Upper lobe of right lung (tissue), 1 donor: ENCODE data around the gene EML1. TPM values are rescaled to one million over a fixed set of nuclear protein-coding genes. Genes with fewer than 3 reads are reported as not detected.

Experiments used
- ATAC-seq: fragments of 200-7000 bp; cut with Tn5 transposase; one replicate; pipeline ENCODE4 v1.9.1; 2020; ENCODE audit warnings: mild to moderate bottlenecking, moderate library complexity
- DNase-seq: peaks from one replicate; pipeline ENCODE4 v3.0.0-alpha.2; 2020
- H3K27ac ChIP-seq: fragments of 200-600 bp; one replicate; pipeline ENCODE4 v1.8.0; 2022
- H3K27me3 ChIP-seq: fragments of 200-600 bp; one replicate; pipeline ENCODE4 v1.8.0; 2022; ENCODE audit warnings: mild to moderate bottlenecking
- H3K36me3 ChIP-seq: fragments of 200-600 bp; one replicate; pipeline ENCODE4 v1.8.0; 2022
- H3K4me1 ChIP-seq: fragments of 200-600 bp; one replicate; pipeline ENCODE4 v1.8.0; 2022
- H3K4me3 ChIP-seq: fragments of 200-600 bp; one replicate; pipeline ENCODE4 v1.8.0; 2022; ENCODE audit warnings: mild to moderate bottlenecking
- H3K9me3 ChIP-seq: fragments of 200-600 bp; one replicate; pipeline ENCODE4 v1.8.0; 2022
- CTCF ChIP-seq: fragments of 200-600 bp; IDR thresholded peaks from one replicate; pipeline ENCODE4 v1.8.0; 2022; ENCODE audit warnings: antibody characterized with exemption
- intact Hi-C: fragments of 100-400 bp; cut with DNase I; formaldehyde crosslinking; loops from one replicate; pipeline ENCODE4 v1.11.0; 2022
- total RNA-seq: library from RNA; stranded (reverse); fragmentation: NEBNext Ultra II Directional; extraction: Animal tissue kit (Norgen Biotek cat#: 25700); gene quantifications from one replicate; pipeline ENCODE4 v1.2.1, GENCODE V29; 2021
- donor health status: DM: no; HTN: yes; CAD: no; lungs with severe emphysema.

The EML1 gene
- total RNA-seq, 1 donor from 2014 or later, result 42.2 TPM

DNA sequence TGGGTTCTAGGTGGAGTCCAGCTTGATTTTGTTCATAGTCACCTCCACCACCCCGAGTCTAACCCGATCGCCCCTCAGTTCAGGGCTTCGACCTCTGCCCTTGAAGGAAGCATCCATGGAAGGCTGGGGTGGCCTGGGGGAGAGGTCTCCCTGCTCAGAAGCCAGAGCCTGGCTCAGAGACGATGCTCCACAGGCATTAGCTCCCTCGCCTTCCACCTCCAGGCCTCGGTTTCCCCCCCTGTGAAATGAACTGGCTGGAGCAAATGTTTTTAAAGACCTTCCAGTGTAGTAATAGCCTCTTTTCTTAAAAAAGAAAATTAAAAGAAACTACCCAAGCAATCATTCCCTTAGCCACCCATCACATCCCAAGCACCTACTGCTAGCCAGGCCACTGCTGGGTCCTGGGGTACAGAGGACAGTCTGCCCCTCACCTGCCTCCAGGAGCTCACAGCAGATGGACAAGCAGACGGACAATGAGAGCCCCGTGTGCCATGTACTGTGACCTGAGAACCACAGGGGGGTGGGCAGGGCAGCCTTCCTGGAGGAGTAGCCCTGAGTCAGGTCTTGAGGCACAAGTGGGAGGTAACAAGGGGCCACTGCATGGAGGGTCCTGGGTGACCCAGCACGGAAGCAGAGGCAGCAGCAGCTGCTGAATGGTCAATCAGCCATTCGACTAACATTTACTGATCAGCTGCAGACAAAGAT lies 42.3 kb upstream of the EML1 start:
- ATAC-seq (no peak), DNase-seq (no peak)
- Histone ChIP-seq H3K27ac (no peak overlapping the region), H3K4me1 (peaks cover 64% of the 10 kb centered on the region), H3K4me3 (no peak overlapping the region), H3K27me3 (no peaks in the 10 kb centered on the region), H3K9me3 (no peaks in the 10 kb centered on the region), H3K36me3 (no peaks in the 10 kb centered on the region)
- intact Hi-C loops, result no loop called here
- no peak for TF ChIP-seq CTCF

DNA sequence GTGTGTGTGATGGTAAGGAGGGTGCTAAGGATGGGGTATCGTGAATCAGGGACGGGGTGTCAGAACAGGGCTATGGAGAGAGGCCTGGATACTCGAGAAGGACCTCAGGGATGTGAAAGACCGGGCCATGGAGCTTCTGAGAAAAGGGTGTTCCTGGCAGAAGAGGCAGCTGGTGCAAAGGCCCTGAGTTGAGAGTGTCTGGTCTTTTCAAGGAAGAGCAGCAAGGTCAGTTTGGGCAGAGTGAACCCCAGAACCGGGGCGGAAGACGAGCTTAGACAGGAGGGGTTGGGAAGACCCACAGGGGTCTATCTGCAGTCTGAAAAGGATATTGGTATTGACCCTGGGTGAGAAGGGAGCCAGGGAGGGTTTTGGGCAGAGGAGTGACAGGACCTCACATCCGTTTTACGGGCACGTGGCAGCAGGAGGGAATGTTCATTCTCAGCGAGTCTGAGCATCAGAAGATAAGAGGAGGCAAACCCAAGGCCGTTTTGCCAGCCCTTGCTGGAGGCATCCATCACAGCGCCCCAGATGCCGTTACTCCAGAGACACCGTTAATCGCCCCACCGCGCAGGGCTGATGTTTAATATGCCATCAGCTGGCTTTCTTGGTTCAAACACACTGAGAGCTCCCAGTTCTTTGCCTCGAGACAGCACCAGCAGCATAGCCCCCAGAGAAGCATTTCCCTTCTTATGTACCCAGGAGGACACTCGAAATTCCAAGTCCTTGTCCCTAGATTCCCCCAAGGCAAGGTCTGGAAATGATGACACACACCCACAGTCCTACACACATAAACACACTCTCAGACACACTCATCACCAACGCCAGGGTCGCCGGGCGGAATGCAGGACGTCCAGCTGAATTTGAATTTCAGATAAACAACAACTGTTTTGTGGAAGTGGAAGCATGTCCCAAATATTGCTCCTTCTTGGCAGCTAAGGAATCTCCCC lies 41.4 kb upstream of the EML1 start:
- H3K27ac ChIP-seq, result peak overlapping the region; percentile 55
- no peak for TF ChIP-seq CTCF
- H3K4me1 ChIP-seq, result peaks cover 63% of the 10 kb centered on the region
- ATAC-seq (no peak), DNase-seq (no peak)
- H3K9me3 ChIP-seq, result no peaks in the 10 kb centered on the region
- intact Hi-C loops, result no loop called here
- no peaks in the 10 kb centered on the region for H3K27me3 ChIP-seq
- H3K36me3 ChIP-seq, result no peaks in the 10 kb centered on the region
- H3K4me3 ChIP-seq, result no peak overlapping the region

DNA sequence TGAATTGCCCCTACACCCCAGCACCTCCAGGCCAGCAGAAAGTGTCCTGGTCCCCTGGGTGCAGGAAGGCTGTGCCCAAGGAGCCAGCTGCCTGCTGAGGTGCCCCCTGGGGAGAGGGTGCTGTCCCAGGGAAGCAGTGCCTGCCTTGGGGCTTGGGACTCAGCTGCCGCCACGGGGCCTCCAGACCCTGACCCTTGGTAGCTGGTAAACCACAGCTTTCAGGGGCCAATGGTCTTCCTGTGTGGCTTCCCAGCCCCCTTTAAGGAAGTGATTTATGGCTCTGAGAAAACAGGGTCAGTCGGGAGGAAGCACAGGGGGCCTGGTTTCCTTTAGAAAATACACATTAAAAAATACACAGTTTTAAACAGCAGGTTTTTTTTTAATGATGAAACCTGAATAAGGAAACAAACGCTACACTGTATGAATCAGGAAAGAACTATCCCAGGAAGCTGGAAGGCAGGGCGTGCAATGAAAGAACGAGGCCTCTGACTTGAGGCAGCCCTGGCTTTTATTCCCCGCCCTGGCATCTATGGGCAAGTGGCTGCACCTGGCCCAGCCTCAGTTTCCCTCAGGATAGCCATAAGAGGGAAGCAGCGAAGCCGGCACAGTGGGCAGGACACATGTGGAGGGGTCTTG lies 40.6 kb upstream of the EML1 start:
- H3K27me3 ChIP-seq, result no peaks in the 10 kb centered on the region
- TF ChIP-seq CTCF, result no peak
- no peak for DNase-seq
- intact Hi-C loops, result no loop called here
- peak overlapping the region; percentile 55 for H3K27ac ChIP-seq
- no peak overlapping the region for H3K4me3 ChIP-seq
- H3K9me3 ChIP-seq, result no peaks in the 10 kb centered on the region
- no peak for ATAC-seq
- no peaks in the 10 kb centered on the region for H3K36me3 ChIP-seq
- H3K4me1 ChIP-seq, result peaks cover 59% of the 10 kb centered on the region

DNA sequence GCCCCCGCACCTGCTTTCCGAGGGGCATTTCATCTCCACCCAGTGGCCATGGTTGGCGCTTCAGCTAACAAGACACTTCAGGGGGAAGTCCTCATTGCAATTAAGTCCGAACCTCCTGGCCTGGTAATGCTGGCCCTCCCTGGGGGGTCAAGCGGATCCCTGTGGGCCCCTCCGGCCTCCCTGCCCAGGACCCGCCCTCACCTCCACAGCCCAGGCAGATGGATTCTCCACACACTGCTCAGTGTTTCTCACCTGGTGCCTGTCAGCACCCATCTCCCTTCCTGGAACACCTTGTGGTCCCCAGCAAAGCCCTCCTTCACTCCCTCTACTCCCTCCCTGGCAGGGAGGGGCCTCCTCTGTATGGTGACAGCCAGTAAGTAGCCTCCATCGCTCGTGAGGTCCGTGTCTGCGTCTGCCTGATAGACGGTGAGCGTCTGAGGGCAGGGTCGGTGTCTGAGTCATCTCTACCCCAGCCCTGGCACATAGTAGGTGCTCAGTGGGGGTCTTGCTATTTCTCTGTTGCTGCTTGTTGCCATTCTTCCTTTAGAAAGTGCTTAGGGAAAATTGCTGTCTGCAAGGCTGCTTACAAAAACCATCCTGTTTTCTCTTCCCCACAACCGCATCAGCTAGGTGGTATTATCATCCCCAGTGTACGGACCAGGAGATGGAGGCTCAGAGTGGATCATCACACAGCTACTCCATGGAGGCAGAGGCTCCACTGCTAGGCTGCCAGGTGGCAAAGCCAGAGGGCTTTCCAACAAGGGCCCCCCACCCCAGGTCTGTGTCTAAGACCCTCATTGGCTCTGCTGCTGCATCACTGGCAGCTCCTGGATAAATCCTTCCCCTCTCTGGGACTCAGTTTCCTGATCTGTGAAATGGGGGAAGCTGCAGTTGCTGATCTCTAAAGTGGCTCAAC lies 39.7 kb upstream of the EML1 start:
- Histone ChIP-seq H3K4me3 (no peak overlapping the region), H3K36me3 (no peaks in the 10 kb centered on the region), H3K27me3 (no peaks in the 10 kb centered on the region), H3K27ac (no peak overlapping the region), H3K9me3 (no peaks in the 10 kb centered on the region), H3K4me1 (peaks cover 54% of the 10 kb centered on the region)
- DNase-seq, result no peak
- ATAC-seq, result no peak
- intact Hi-C loops, result no loop called here
- no peak for TF ChIP-seq CTCF
